GM23338 (cell line): ENCODE results near the gene ZDHHC16. TPM values are rescaled to one million over a fixed set of nuclear protein-coding genes. Genes with fewer than 3 reads are reported as not detected.

Experiments
- ATAC-seq: fragments of 200-7000 bp; cut with Tn5 transposase; 3 replicates; pipeline ENCODE4 v1.9.1; 2020
- DNase-seq: peaks from one replicate; pipeline ENCODE4 v3.0.0-alpha.2; 2015; ENCODE audit warnings: low spot score
- H2AFZ ChIP-seq: fragments of 200-600 bp; sonication (generic); 2 replicates; pipeline ENCODE4 v1.8.0; 2016; ENCODE audit warnings: antibody characterized with exemption, mild to moderate bottlenecking, moderate library complexity
- H3F3A ChIP-seq: fragments of 200-600 bp; sonication (generic); replicated peaks from 2 replicates; pipeline ENCODE4 v1.8.0; 2017; ENCODE audit warnings: antibody characterized with exemption, mixed run types, low read depth
- H3K27ac ChIP-seq: fragments of 200-600 bp; sonication (generic); 2 replicates; pipeline ENCODE4 v1.6.1; 2016; ENCODE audit warnings: low read depth
- H3K27me3 ChIP-seq: fragments of 200-600 bp; sonication (generic); 2 replicates; pipeline ENCODE4 v1.8.0; 2016; ENCODE audit warnings: mild to moderate bottlenecking, mixed run types, moderate library complexity; ENCODE audit not compliant: insufficient read depth
- H3K36me3 ChIP-seq: fragments of 200-600 bp; sonication (generic); 2 replicates; pipeline ENCODE4 v1.8.0; 2016; ENCODE audit warnings: mild to moderate bottlenecking; ENCODE audit not compliant: insufficient read depth
- H3K4me1 ChIP-seq: fragments of 200-600 bp; sonication (generic); 2 replicates; pipeline ENCODE4 v1.8.0; 2016; ENCODE audit warnings: mild to moderate bottlenecking, moderate library complexity; ENCODE audit not compliant: insufficient read depth
- H3K4me2 ChIP-seq: fragments of 200-600 bp; sonication (generic); 2 replicates; pipeline ENCODE4 v1.7.1; 2017; ENCODE audit warnings: mixed run types
- H3K4me3 ChIP-seq: fragments of 200-600 bp; sonication (generic); 2 replicates; pipeline ENCODE4 v1.6.1; 2016; ENCODE audit warnings: mixed run types
- H3K79me2 ChIP-seq: fragments of 200-600 bp; sonication (generic); replicated peaks from 2 replicates; pipeline ENCODE4 v1.8.0; 2017; ENCODE audit warnings: mild to moderate bottlenecking; ENCODE audit not compliant: insufficient read depth
- H3K9me2 ChIP-seq: fragments of 200-600 bp; sonication (generic); 2 replicates; pipeline ENCODE4 v1.8.0; 2017; ENCODE audit not compliant: insufficient read depth
- H4K20me1 ChIP-seq: fragments of 200-600 bp; sonication (generic); replicated peaks from 2 replicates; pipeline ENCODE4 v1.8.0; 2017; ENCODE audit warnings: mild to moderate bottlenecking; ENCODE audit not compliant: insufficient read depth
- H3K27ac Mint-ChIP-seq: 2 replicates; pipeline ENCODE4 v1.8.0; 2020; ENCODE audit warnings: inconsistent platforms, mild to moderate bottlenecking, moderate library complexity, mixed read lengths
- H3K27me3 Mint-ChIP-seq: 3 replicates; pipeline ENCODE4 v1.8.0; 2022; ENCODE audit warnings: low read depth, mild to moderate bottlenecking, moderate library complexity, mixed read lengths, inconsistent platforms; ENCODE audit not compliant: insufficient read depth, poor library complexity
- H3K36me3 Mint-ChIP-seq: 3 replicates; pipeline ENCODE4 v1.8.0; 2021; ENCODE audit warnings: low read depth, mild to moderate bottlenecking, inconsistent platforms, moderate library complexity, mixed read lengths
- H3K4me1 Mint-ChIP-seq: 3 replicates; pipeline ENCODE4 v1.8.0; 2020; ENCODE audit warnings: mild to moderate bottlenecking, inconsistent platforms, mixed read lengths
- H3K4me3 Mint-ChIP-seq: 3 replicates; pipeline ENCODE4 v1.8.0; 2021; ENCODE audit warnings: moderate library complexity, mild to moderate bottlenecking, inconsistent platforms, mixed read lengths
- H3K9me3 Mint-ChIP-seq: 3 replicates; pipeline ENCODE4 v1.8.0; 2020; ENCODE audit warnings: moderate library complexity, mild to moderate bottlenecking, inconsistent platforms, mixed read lengths
- CTCF ChIP-seq, 2 experiments: fragments of 200-600 bp in 1 of 2; sonication (generic) in 1 of 2; conservative IDR thresholded peaks; 2 replicates each; pipeline versions ENCODE4 v1.5.1 to v1.6.1; 2016 to 2017; ENCODE audit warnings: antibody characterized with exemption in 2 of 2, low read depth in 2 of 2, mild to moderate bottlenecking in 2 of 2, moderate library complexity in 1 of 2
- ETS1 ChIP-seq: IDR thresholded peaks from 2 replicates; pipeline ENCODE4 v1.6.1; 2016; ENCODE audit warnings: antibody characterized with exemption
- JUNB ChIP-seq: IDR thresholded peaks from one replicate; pipeline ENCODE4 v1.6.1; 2016; ENCODE audit warnings: antibody characterized with exemption; ENCODE audit not compliant: unreplicated experiment
- POLR2AphosphoS5 ChIP-seq: IDR thresholded peaks from 2 replicates; pipeline ENCODE4 v1.6.1; 2016; ENCODE audit warnings: antibody characterized with exemption, low read depth
- ZNF462 ChIP-seq: fragments of 250-450 bp; sonication (Bioruptor Pico); IDR thresholded peaks from 2 replicates; pipeline ENCODE4 v1.5.0; 2020; ENCODE audit warnings: mild to moderate bottlenecking, moderate library complexity
- long read RNA-seq: library from polyadenylated mRNA; unstranded; transcript quantifications from one replicate; pipeline ENCODE4 v2.0.0, GENCODE V29; 2020; ENCODE audit not compliant: unreplicated experiment
- polyA plus RNA-seq: library from polyadenylated mRNA; unstranded; fragments of >200 nt; fragmentation: Nextera tagmentation; extraction: Ambion mirVana; gene quantifications from 2 replicates; pipeline ENCODE4 v1.2.1, GENCODE V29; 2016
- total RNA-seq: library from RNA; depleted of rRNA; stranded (reverse); fragments of >200 nt; shearing (Covaris generic); gene quantifications from 2 replicates; pipeline ENCODE4 v1.2.3, GENCODE V29; 2014; rRNA removed

ZDHHC16 gene
- 58.1 and 58.2 TPM in 2 replicates for total RNA-seq
- polyA plus RNA-seq, result 33.3 and 35.1 TPM in 2 replicates
- long read RNA-seq, transcript ZDHHC16-205 (8 exons, 1,280 nt), result minor isoform, 11 of 57 reads
- long read RNA-seq, transcript ZDHHC16-202 (10 exons, 1,718 nt), result major isoform, 13 of 57 reads
- long read RNA-seq, transcript ZDHHC16-206 (11 exons, 1,798 nt), result major isoform, 13 of 57 reads
- long read RNA-seq, partial matches to known transcripts, result 1 of 57 reads
- long read RNA-seq, other reads (novel, unspliced or antisense), result 18 of 57 reads

- Histone ChIP-seq H3K27ac (peak within 1 kb of the TSS; percentile 64), H3K4me2 (peak within 1 kb of the TSS; percentile 91), H3K4me3 (peak within 1 kb of the TSS; percentile 88), H3K4me1 (peaks cover 11% of the 10 kb centered on the region), H2AFZ (peak within 1 kb of the TSS; percentile 72), H3F3A (0 out of 2 replicates have a peak, but pooled peaks cover 3% of the 10 kb centered on the region), H4K20me1 (peaks cover 21% of the 10 kb centered on the region), H3K79me2 (peaks cover 63% of the 10 kb centered on the region), H3K9me2 (no peaks in the 10 kb centered on the region), H3K36me3 (peaks cover 3% of the 10 kb centered on the region; the same call in 1 of the 2 replicates), H3K27me3 (no peaks in the 10 kb centered on the region)
- Mint-ChIP-seq H3K36me3 (peaks cover 22% of the 10 kb centered on the region), H3K27ac (peak within 1 kb of the TSS; percentile 91), H3K9me3 (no peaks in the 10 kb centered on the region), H3K27me3 (peaks cover 3% of the 10 kb centered on the region), H3K4me3 (peak within 1 kb of the TSS; percentile 93), H3K4me1 (peaks cover 12% of the 10 kb centered on the region)
- TF ChIP-seq POLR2AphosphoS5 (peak; percentile 91), JUNB (no peak), CTCF (conservative IDR thresholded peaks at IDR 0.05; ENCODE audit: low read depth in 2 of 2) (0 out of 4 replicates have a peak, but pooled peaks of 1 of the 2 experiments have one; percentile 11), ETS1 (peak; percentile 91)
- DNase-seq (peak; percentile 99), ATAC-seq (peak; percentile 95)
These were observed at the start of gene ZDHHC16, which contains the start of gene EXOSC1 for GRCh38 chr10:97445722-97446639. Gene ZDHHC16, plus strand, starts transcription at chr10:97446175. Its CDS starts 5,501 bp downstream, at chr10:97451676. Gene EXOSC1, minus strand, starts transcription at chr10:97446006. Its CDS starts 21 bp downstream, at chr10:97445985.

- Mint-ChIP-seq H3K36me3 (peaks cover 30% of the 10 kb centered on the region), H3K9me3 (no peaks in the 10 kb centered on the region), H3K27me3 (peaks cover 3% of the 10 kb centered on the region), H3K4me1 (peaks cover 5% of the 10 kb centered on the region; the same call in 2 of the 3 replicates), H3K27ac (peak overlapping the region; percentile 96), H3K4me3 (peak overlapping the region; percentile 97)
- DNase-seq, result peak; percentile 39
- peak overlapping the region; percentile 82 for H3K4me3 ChIP-seq
- H3K27ac ChIP-seq, result peak overlapping the region; percentile 55
- H3K4me2 ChIP-seq, result peak overlapping the region; percentile 100
- no peaks in the 10 kb centered on the region; the same call in 1 of the 2 replicates for H3F3A ChIP-seq
- peaks cover 9% of the 10 kb centered on the region for H4K20me1 ChIP-seq
- no peaks in the 10 kb centered on the region for H3K9me2 ChIP-seq
- ATAC-seq, result peak; percentile 8; the same call in 2 of the 3 replicates
- H3K27me3 ChIP-seq, result no peaks in the 10 kb centered on the region
- peaks cover 26% of the 10 kb centered on the region for H3K36me3 ChIP-seq
- peaks cover 8% of the 10 kb centered on the region; the same call in 1 of the 2 replicates for H3K4me1 ChIP-seq
- no peak overlapping the region for H2AFZ ChIP-seq
- peaks cover 23% of the 10 kb centered on the region for H3K79me2 ChIP-seq
- TF ChIP-seq ZNF462 (CRISPR knock-in tag) (no peak), ETS1 (no peak)
These were observed 46.0 kb upstream of the ZDHHC16 start for GRCh38 chr10:97399843-97400545.
